A549 (cell line): ENCODE measurements around the gene INPP4B.

Experiments
- ESRRA ChIP-seq: fragments of 150-350 bp; IDR thresholded peaks from 2 replicates; pipeline ENCODE4 v1.6.1; 2014; ENCODE audit warnings: mild to moderate bottlenecking, low read length, borderline replicate concordance
- HDAC2 ChIP-seq: fragments of 200-600 bp; sonication (generic); IDR thresholded peaks from 2 replicates; pipeline ENCODE4 v1.6.1; 2016
- POLR2A ChIP-seq: IDR thresholded peaks from 2 replicates; pipeline ENCODE4 v1.6.1; 2012; ENCODE audit warnings: mild to moderate bottlenecking, low read length
- RCOR1 ChIP-seq: fragments of 150-350 bp; IDR thresholded peaks from 2 replicates; pipeline ENCODE4 v1.6.1; 2014; ENCODE audit warnings: antibody characterized with exemption, low read length, low read depth
- ZC3H11A ChIP-seq: fragments of 450-650 bp; IDR thresholded peaks from 2 replicates; pipeline ENCODE4 v1.6.1; 2014; ENCODE audit warnings: antibody characterized with exemption, mild to moderate bottlenecking
- TF ChIP-seq, protein P1 (sequence below): fragments of >200 bp; sonication (Bioruptor Twin); formaldehyde crosslinking; IDR thresholded peaks from 3 replicates; pipeline ENCODE4 v1.5.1; 2016

DNA sequence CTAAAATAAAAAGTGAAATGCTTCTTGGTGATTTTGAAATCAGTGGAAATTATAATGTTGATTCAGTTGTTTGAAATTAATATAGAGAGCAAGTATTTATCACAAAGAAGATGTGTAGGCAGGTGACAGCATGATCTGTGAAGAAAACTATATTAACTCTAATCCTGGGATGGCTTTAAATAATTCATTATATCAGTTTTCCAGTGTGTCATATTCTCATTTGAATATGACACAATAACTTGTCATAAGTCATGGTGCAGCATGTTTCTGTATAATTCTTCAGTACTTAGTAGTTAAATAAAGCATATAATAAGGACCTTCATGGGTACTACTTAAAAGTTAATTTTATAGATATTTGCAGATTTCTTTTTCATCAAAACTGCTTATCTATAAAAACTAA, 573.6 kb downstream of the INPP4B start:
- TF ChIP-seq, protein P1, sequence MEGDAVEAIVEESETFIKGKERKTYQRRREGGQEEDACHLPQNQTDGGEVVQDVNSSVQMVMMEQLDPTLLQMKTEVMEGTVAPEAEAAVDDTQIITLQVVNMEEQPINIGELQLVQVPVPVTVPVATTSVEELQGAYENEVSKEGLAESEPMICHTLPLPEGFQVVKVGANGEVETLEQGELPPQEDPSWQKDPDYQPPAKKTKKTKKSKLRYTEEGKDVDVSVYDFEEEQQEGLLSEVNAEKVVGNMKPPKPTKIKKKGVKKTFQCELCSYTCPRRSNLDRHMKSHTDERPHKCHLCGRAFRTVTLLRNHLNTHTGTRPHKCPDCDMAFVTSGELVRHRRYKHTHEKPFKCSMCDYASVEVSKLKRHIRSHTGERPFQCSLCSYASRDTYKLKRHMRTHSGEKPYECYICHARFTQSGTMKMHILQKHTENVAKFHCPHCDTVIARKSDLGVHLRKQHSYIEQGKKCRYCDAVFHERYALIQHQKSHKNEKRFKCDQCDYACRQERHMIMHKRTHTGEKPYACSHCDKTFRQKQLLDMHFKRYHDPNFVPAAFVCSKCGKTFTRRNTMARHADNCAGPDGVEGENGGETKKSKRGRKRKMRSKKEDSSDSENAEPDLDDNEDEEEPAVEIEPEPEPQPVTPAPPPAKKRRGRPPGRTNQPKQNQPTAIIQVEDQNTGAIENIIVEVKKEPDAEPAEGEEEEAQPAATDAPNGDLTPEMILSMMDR: no peak
- TF ChIP-seq RCOR1 (no peak), ESRRA (no peak), ZC3H11A (no peak), HDAC2 (no peak), POLR2A (no peak)
